Esophagus muscularis mucosa (tissue), 3 donors: ENCODE measurements around the gene SIRT7.

Experiments used
- POLR2A ChIP-seq: fragments of 450-650 bp; IDR thresholded peaks from one replicate; pipeline ENCODE4 v1.6.1; 2017; ENCODE audit warnings: antibody characterized with exemption, moderate library complexity, mild to moderate bottlenecking, low read depth
- POLR2AphosphoS5 ChIP-seq, 2 donors: sonication (generic); formaldehyde crosslinking; IDR thresholded peaks; one replicate each; pipeline ENCODE4 v1.6.1; 2017; ENCODE audit warnings: antibody characterized with exemption in 2 of 2
- TF ChIP-seq, protein P1 (sequence below), 3 experiments: fragments of 200-600 bp in 2 of 3; fragments of 450-650 bp in 1 of 3; sonication (generic) in 2 of 3; IDR thresholded peaks; one replicate each; pipeline ENCODE4 v1.5.1; 2017 to 2019; ENCODE audit warnings: antibody characterized with exemption in 3 of 3, mild to moderate bottlenecking in 2 of 3, moderate library complexity in 1 of 3

DNA sequence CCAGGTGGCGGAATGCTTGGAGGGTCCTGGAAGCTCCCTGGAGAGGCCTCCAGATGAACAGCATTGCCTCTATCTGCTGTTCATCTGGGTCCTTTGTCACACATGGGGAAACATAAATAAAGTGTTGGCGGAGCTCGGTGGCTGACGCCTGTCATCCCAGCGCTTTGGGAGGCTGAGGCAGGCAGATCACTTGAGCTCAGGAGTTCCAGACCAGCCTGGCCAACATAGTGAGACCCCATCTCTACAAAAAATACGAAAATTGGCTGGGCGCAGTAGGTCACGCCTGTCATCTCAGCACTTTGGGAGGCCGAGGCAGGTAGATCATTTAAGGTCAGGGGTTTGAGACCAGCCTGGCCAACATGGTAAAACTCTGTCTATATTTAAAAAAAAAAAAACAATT lies 26.9 kb upstream of the SIRT7 start:
- TF ChIP-seq POLR2A (no peak), POLR2AphosphoS5 (IDR thresholded peaks at IDR 0.05) (no peak)
- TF ChIP-seq, protein P1, sequence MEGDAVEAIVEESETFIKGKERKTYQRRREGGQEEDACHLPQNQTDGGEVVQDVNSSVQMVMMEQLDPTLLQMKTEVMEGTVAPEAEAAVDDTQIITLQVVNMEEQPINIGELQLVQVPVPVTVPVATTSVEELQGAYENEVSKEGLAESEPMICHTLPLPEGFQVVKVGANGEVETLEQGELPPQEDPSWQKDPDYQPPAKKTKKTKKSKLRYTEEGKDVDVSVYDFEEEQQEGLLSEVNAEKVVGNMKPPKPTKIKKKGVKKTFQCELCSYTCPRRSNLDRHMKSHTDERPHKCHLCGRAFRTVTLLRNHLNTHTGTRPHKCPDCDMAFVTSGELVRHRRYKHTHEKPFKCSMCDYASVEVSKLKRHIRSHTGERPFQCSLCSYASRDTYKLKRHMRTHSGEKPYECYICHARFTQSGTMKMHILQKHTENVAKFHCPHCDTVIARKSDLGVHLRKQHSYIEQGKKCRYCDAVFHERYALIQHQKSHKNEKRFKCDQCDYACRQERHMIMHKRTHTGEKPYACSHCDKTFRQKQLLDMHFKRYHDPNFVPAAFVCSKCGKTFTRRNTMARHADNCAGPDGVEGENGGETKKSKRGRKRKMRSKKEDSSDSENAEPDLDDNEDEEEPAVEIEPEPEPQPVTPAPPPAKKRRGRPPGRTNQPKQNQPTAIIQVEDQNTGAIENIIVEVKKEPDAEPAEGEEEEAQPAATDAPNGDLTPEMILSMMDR (IDR thresholded peaks at IDR 0.05): no peak
